Cortex of kidney (tissue), 1 donor: ENCODE data around the gene PHACTR4.
"Not testable (repeated sequence)": the region's sequence is repeated elsewhere in the genome, so short reads cannot be mapped to it uniquely, and the experiment has no call there.

Experiments
- DNase-seq: peaks from one replicate; lab custom pipeline; 2025; lab: John Stamatoyannopoulos, UW

PHACTR4 gene

GRCh38 chr1:28525002-28525642 lies 155.6 kb downstream of the PHACTR4 start:
- not testable (repeated sequence) for DNase-seq

- no peak for DNase-seq
Observed at GRCh38 chr1:28526886-28527285, 157.3 kb downstream of the PHACTR4 start.

- DNase-seq, result no peak
Observed at GRCh38 chr1:28530456-28530855, 160.9 kb downstream of the PHACTR4 start.

GRCh38 chr1:28534671-28535070 lies 165.1 kb downstream of the PHACTR4 start:
- no peak for DNase-seq

- DNase-seq, result no peak
Observed at GRCh38 chr1:28535180-28535579, 165.6 kb downstream of the PHACTR4 start.

GRCh38 chr1:28537457-28538199 lies 168.1 kb downstream of the PHACTR4 start:
- no peak for DNase-seq

- DNase-seq, result no peak
Observed at GRCh38 chr1:28538286-28538685, 168.7 kb downstream of the PHACTR4 start.

GRCh38 chr1:28540651-28541050 lies 171.1 kb downstream of the PHACTR4 start:
- DNase-seq, result no peak

- DNase-seq, result not testable (repeated sequence)
Observed at GRCh38 chr1:28541414-28542015, 172.0 kb downstream of the PHACTR4 start.

GRCh38 chr1:28545246-28545628 lies 175.7 kb downstream of the PHACTR4 start:
- no peak for DNase-seq

GRCh38 chr1:28548318-28548717 lies 178.8 kb downstream of the PHACTR4 start:
- no peak for DNase-seq
